Measurements from ENCODE around the gene MYO1B.

DNA sequence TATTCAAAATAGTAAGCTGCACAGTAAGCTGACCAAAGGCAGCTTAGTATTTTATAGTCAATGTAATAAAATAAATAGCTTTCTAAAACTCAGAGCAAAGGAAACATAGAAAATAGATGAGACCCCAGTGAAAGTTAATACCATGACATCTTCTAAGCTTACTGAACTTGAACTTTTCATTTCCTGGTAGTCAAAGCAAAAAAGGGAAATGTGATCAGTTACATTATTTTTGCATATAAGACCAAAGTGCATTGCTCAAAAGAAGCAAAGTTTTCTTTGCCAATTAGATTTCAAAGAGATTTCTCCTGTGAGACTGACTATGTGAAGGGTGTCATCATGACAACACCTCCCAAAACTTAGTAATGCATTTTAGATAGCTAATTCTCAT is 70.2 kb downstream of the MYO1B start:
- no peak for TF ChIP-seq POLR2AphosphoS5 (IDR thresholded peaks at IDR 0.05; ENCODE audit: low read length)
- no peak for TF ChIP-seq ZSCAN29 (IDR thresholded peaks at IDR 0.05)
- no peak for TF ChIP-seq CTCF (IDR thresholded peaks at IDR 0.05 in 2 of 3, conservative IDR thresholded peaks at IDR 0.05 in 1 of 3; ENCODE audit: control insufficient read depth in 2 of 3, extremely low read depth in 1 of 3, insufficient read depth in 1 of 3, low read depth in 3 of 3, low read length in 3 of 3)
- TF ChIP-seq REST (IDR thresholded peaks at IDR 0.05; ENCODE audit: low read depth, low read length): no peak
- TF ChIP-seq HCFC1 (IDR thresholded peaks at IDR 0.05; ENCODE audit: low read length): no peak
- TF ChIP-seq ZNF24 (IDR thresholded peaks at IDR 0.05): no peak
- TF ChIP-seq MYC (IDR thresholded peaks at IDR 0.05; ENCODE audit: insufficient read depth, insufficient read length, insufficient replicate concordance, low read length, severe bottlenecking): no peak
- no peak for TF ChIP-seq CHD1 (IDR thresholded peaks at IDR 0.05; ENCODE audit: low read depth, low read length)
- no peak for TF ChIP-seq BACH1 (IDR thresholded peaks at IDR 0.05; ENCODE audit: borderline replicate concordance)
- no peak for TF ChIP-seq EP300 (IDR thresholded peaks at IDR 0.05; ENCODE audit: borderline replicate concordance in 1 of 2, control insufficient read depth in 1 of 2, low read depth in 2 of 2, low read length in 2 of 2)

Data from GM12878 (cell line).